Upper lobe of right lung (tissue), 1 donor: ENCODE data around the gene KANK4. TPM values are rescaled to one million over a fixed set of nuclear protein-coding genes. Genes with fewer than 3 reads are reported as not detected.

ENCODE experiments used
- ATAC-seq: fragments of 200-7000 bp; cut with Tn5 transposase; one replicate; pipeline ENCODE4 v1.9.1; 2020; ENCODE audit warnings: mild to moderate bottlenecking, moderate library complexity
- DNase-seq: peaks from one replicate; pipeline ENCODE4 v3.0.0-alpha.2; 2020
- H3K27ac ChIP-seq: fragments of 200-600 bp; one replicate; pipeline ENCODE4 v1.8.0; 2022
- H3K27me3 ChIP-seq: fragments of 200-600 bp; one replicate; pipeline ENCODE4 v1.8.0; 2022; ENCODE audit warnings: mild to moderate bottlenecking
- H3K36me3 ChIP-seq: fragments of 200-600 bp; one replicate; pipeline ENCODE4 v1.8.0; 2022
- H3K4me1 ChIP-seq: fragments of 200-600 bp; one replicate; pipeline ENCODE4 v1.8.0; 2022
- H3K4me3 ChIP-seq: fragments of 200-600 bp; one replicate; pipeline ENCODE4 v1.8.0; 2022; ENCODE audit warnings: mild to moderate bottlenecking
- H3K9me3 ChIP-seq: fragments of 200-600 bp; one replicate; pipeline ENCODE4 v1.8.0; 2022
- CTCF ChIP-seq: fragments of 200-600 bp; IDR thresholded peaks from one replicate; pipeline ENCODE4 v1.8.0; 2022; ENCODE audit warnings: antibody characterized with exemption
- intact Hi-C: fragments of 100-400 bp; cut with DNase I; formaldehyde crosslinking; loops from one replicate; pipeline ENCODE4 v1.11.0; 2022
- total RNA-seq: library from RNA; stranded (reverse); fragmentation: NEBNext Ultra II Directional; extraction: Animal tissue kit (Norgen Biotek cat#: 25700); gene quantifications from one replicate; pipeline ENCODE4 v1.2.1, GENCODE V29; 2021
- donor health status: DM: no; HTN: yes; CAD: no; lungs with severe emphysema.

The KANK4 gene
- total RNA-seq, 1 donor from 2014 or later: 6.4 TPM

- no peak for ATAC-seq
- no peak for TF ChIP-seq CTCF
- DNase-seq: no peak
- no peak overlapping the region for H3K27ac ChIP-seq
- H3K4me1 ChIP-seq: no peaks in the 10 kb centered on the region
- H3K4me3 ChIP-seq: no peak overlapping the region
- H3K36me3 ChIP-seq: no peaks in the 10 kb centered on the region
- intact Hi-C loops: no loop called here
- H3K9me3 ChIP-seq: no peaks in the 10 kb centered on the region
- H3K27me3 ChIP-seq: no peaks in the 10 kb centered on the region
These were observed 43.1 kb upstream of the KANK4 start for GRCh38 chr1:62362061-62362917.

GRCh38 chr1:62361431-62361830, 42.2 kb upstream of the KANK4 start:
- H3K4me1 ChIP-seq: no peaks in the 10 kb centered on the region
- no peaks in the 10 kb centered on the region for H3K36me3 ChIP-seq
- no peaks in the 10 kb centered on the region for H3K9me3 ChIP-seq
- DNase-seq: no peak
- intact Hi-C loops: no loop called here
- ATAC-seq: peak; percentile 30
- no peak overlapping the region for H3K27ac ChIP-seq
- no peak for TF ChIP-seq CTCF
- no peak overlapping the region for H3K4me3 ChIP-seq
- H3K27me3 ChIP-seq: no peaks in the 10 kb centered on the region

- no peak for ATAC-seq
- H3K36me3 ChIP-seq: no peaks in the 10 kb centered on the region
- H3K9me3 ChIP-seq: no peaks in the 10 kb centered on the region
- H3K4me1 ChIP-seq: no peaks in the 10 kb centered on the region
- TF ChIP-seq CTCF: no peak
- no peak for DNase-seq
- H3K4me3 ChIP-seq: no peak overlapping the region
- no peaks in the 10 kb centered on the region for H3K27me3 ChIP-seq
- H3K27ac ChIP-seq: no peak overlapping the region
- intact Hi-C loops: no loop called here
These were observed 39.6 kb upstream of the KANK4 start for GRCh38 chr1:62358665-62359373.

GRCh38 chr1:62357916-62358315, 38.7 kb upstream of the KANK4 start:
- H3K4me3 ChIP-seq: no peak overlapping the region
- H3K4me1 ChIP-seq: no peaks in the 10 kb centered on the region
- no peak for ATAC-seq
- no peak overlapping the region for H3K27ac ChIP-seq
- no peaks in the 10 kb centered on the region for H3K36me3 ChIP-seq
- H3K9me3 ChIP-seq: no peaks in the 10 kb centered on the region
- intact Hi-C loops: no loop called here
- TF ChIP-seq CTCF: no peak
- DNase-seq: no peak
- H3K27me3 ChIP-seq: no peaks in the 10 kb centered on the region

- no peaks in the 10 kb centered on the region for H3K9me3 ChIP-seq
- ATAC-seq (peak; percentile 69), DNase-seq (no peak)
- intact Hi-C loops: no loop called here
- no peaks in the 10 kb centered on the region for H3K36me3 ChIP-seq
- H3K27ac ChIP-seq: no peak overlapping the region
- no peaks in the 10 kb centered on the region for H3K27me3 ChIP-seq
- TF ChIP-seq CTCF: no peak
- H3K4me3 ChIP-seq: no peak overlapping the region
- H3K4me1 ChIP-seq: no peaks in the 10 kb centered on the region
These were observed 37.1 kb upstream of the KANK4 start for GRCh38 chr1:62356257-62356835.
